Ascending aorta (tissue), 2 donors: ENCODE data around the gene BTN2A1. TPM values are rescaled to one million over a fixed set of nuclear protein-coding genes. Genes with fewer than 3 reads are reported as not detected.
"Not testable (repeated sequence)": the region's sequence is repeated elsewhere in the genome, so short reads cannot be mapped to it uniquely, and the experiment has no call there.

ENCODE experiments used
- DNase-seq, 2 donors: peaks; one replicate each; pipeline ENCODE4 v3.0.0-alpha.2; 2019; ENCODE audit warnings: low spot score in 2 of 2
- H3K27ac ChIP-seq, 2 donors: fragments of 200-600 bp; sonication (generic); one replicate each; pipeline ENCODE4 v1.5.1; 2016 to 2017; ENCODE audit warnings: mild to moderate bottlenecking in 1 of 2
- H3K27me3 ChIP-seq: fragments of 200-600 bp; sonication (generic); one replicate; pipeline ENCODE4 v1.5.1; 2017
- H3K36me3 ChIP-seq, 2 donors: fragments of 200-600 bp; sonication (generic); one replicate each; pipeline ENCODE4 v1.5.1; 2016
- H3K4me1 ChIP-seq, 2 donors: fragments of 200-600 bp; sonication (generic); one replicate each; pipeline ENCODE4 v1.5.1; 2016 to 2017; ENCODE audit warnings: mild to moderate bottlenecking in 1 of 2
- H3K4me3 ChIP-seq, 2 donors: fragments of 200-600 bp; sonication (generic); one replicate each; pipeline ENCODE4 v1.5.1; 2016 to 2017; ENCODE audit warnings: mild to moderate bottlenecking in 1 of 2
- H3K9me3 ChIP-seq, 2 donors: fragments of 200-600 bp; sonication (generic); one replicate each; pipeline ENCODE4 v1.5.1; 2016
- CTCF ChIP-seq, 3 experiments: fragments of 200-600 bp in 2 of 3; fragments of 450-650 bp in 1 of 3; sonication (generic) in 2 of 3; IDR thresholded peaks; one replicate each; pipeline ENCODE4 v1.5.1; 2016 to 2019; ENCODE audit warnings: antibody characterized with exemption in 3 of 3, mild to moderate bottlenecking in 1 of 3, moderate library complexity in 1 of 3
- intact Hi-C: fragments of 100-400 bp; cut with DNase I; formaldehyde crosslinking; loops from one replicate; pipeline ENCODE4 v1.15.1; 2023
- total RNA-seq: library from RNA; depleted of rRNA; stranded (reverse); fragments of >200 nt; gene quantifications from one replicate; pipeline ENCODE4 v1.1.0, GENCODE V29; 2016

BTN2A1 gene
- total RNA-seq, 1 donor from 2014 or later = 8.3 TPM

- no peak overlapping the region for H3K4me3 ChIP-seq
- DNase-seq = no peak
- H3K27me3 ChIP-seq = no peaks in the 10 kb centered on the region
- H3K9me3 ChIP-seq = no peaks in the 10 kb centered on the region
- H3K36me3 ChIP-seq = peaks cover 0 to 8% of the 10 kb centered on the region in 2 donors
- TF ChIP-seq CTCF (IDR thresholded peaks at IDR 0.05) = no peak
- intact Hi-C loops = no loop called here
- H3K4me1 ChIP-seq = peaks cover 7 to 23% of the 10 kb centered on the region in 2 donors
- H3K27ac ChIP-seq = no peak overlapping the region
Observed at GRCh38 chr6:26455357-26455970, 2.3 kb upstream of the BTN2A1 start.

GRCh38 chr6:26457264-26457805, 420 bp upstream of the BTN2A1 start:
- Histone ChIP-seq H3K27me3 (no peaks in the 10 kb centered on the region), H3K27ac (peak overlapping the region; percentile 82 to 96), H3K36me3 (peaks cover 7 to 8% of the 10 kb centered on the region in 2 donors), H3K9me3 (no peaks in the 10 kb centered on the region), H3K4me1 (peaks cover 14 to 37% of the 10 kb centered on the region in 2 donors), H3K4me3 (peak overlapping the region; percentile 20 to 91)
- intact Hi-C loops = loop anchor here (1.0 to 2.0 kb wide), 5 partner anchors 17 to 92 kb away; partner anchors contain the start of genes BTN3A1, BTN3A2 and BTN3A3
- no peak for TF ChIP-seq CTCF (IDR thresholded peaks at IDR 0.05)
- DNase-seq = peak in 1 of 2 donors; percentile 81

- H3K4me3 ChIP-seq = peak overlapping the region; percentile 56 to 91
- intact Hi-C loops = no loop called here
- peaks cover 14 to 37% of the 10 kb centered on the region in 2 donors for H3K4me1 ChIP-seq
- DNase-seq = no peak
- no peaks in the 10 kb centered on the region for H3K9me3 ChIP-seq
- TF ChIP-seq CTCF (IDR thresholded peaks at IDR 0.05) = no peak
- H3K36me3 ChIP-seq = peaks cover 23 to 26% of the 10 kb centered on the region in 2 donors
- H3K27me3 ChIP-seq = no peaks in the 10 kb centered on the region
- no peak overlapping the region for H3K27ac ChIP-seq
Observed at GRCh38 chr6:26459023-26459810, 1.5 kb downstream of the BTN2A1 start.

GRCh38 chr6:26461353-26461752, 3.6 kb downstream of the BTN2A1 start:
- peaks cover 14 to 37% of the 10 kb centered on the region in 2 donors for H3K4me1 ChIP-seq
- not testable (repeated sequence) for H3K27me3 ChIP-seq

GRCh38 chr6:26464014-26464413, 6.3 kb downstream of the BTN2A1 start:
- no peak overlapping the region for H3K27ac ChIP-seq
- no peaks in the 10 kb centered on the region for H3K9me3 ChIP-seq
- no peaks in the 10 kb centered on the region for H3K27me3 ChIP-seq
- H3K4me3 ChIP-seq = no peak overlapping the region
- peaks cover 67 to 74% of the 10 kb centered on the region in 2 donors for H3K36me3 ChIP-seq
- intact Hi-C loops = no loop called here
- TF ChIP-seq CTCF (IDR thresholded peaks at IDR 0.05) = no peak
- no peak for DNase-seq
- peaks cover 10 to 27% of the 10 kb centered on the region in 2 donors for H3K4me1 ChIP-seq

More at GRCh38 chr6:26461353-26461752, 3.6 kb downstream of the BTN2A1 start:
- H3K27ac ChIP-seq, DNase-seq, intact Hi-C loops, H3K9me3 ChIP-seq: not testable (repeated sequence)
- H3K36me3 ChIP-seq = peaks cover 45 to 47% of the 10 kb centered on the region in 2 donors
- peak overlapping the region in 1 of 2 donors; percentile 91 for H3K4me3 ChIP-seq
